HepG2 (cell line): ENCODE data around the gene KCNJ5.

Experiments
- EP300 ChIP-seq, 3 experiments: sonication (generic) in 1 of 3; formaldehyde crosslinking in 1 of 3; IDR thresholded peaks; 2 replicates each; pipeline versions ENCODE4 v1.5.1 to v1.6.1; 2011 to 2020; ENCODE audit warnings: low read depth in 2 of 3, low read length in 2 of 3, borderline replicate concordance in 1 of 3, improper control_type of control experiment in 1 of 3, mild to moderate bottlenecking in 1 of 3, missing genetic modification reagents in 1 of 3, moderate library complexity in 1 of 3
- HOMEZ ChIP-seq: IDR thresholded peaks from 2 replicates; pipeline ENCODE4 v1.6.1; 2016; ENCODE audit warnings: low read depth
- MBNL3 ChIP-seq: fragments of 250-450 bp; sonication (Bioruptor Pico); conservative IDR thresholded peaks from 2 replicates; pipeline ENCODE4 v1.8.0; 2022; ENCODE audit warnings: mild to moderate bottlenecking, inconsistent platforms
- NR2C2 ChIP-seq: sonication (generic); formaldehyde crosslinking; IDR thresholded peaks from 2 replicates; pipeline ENCODE4 v1.4.0; 2020; ENCODE audit warnings: missing genetic modification reagents, mild to moderate bottlenecking, moderate library complexity, borderline replicate concordance
- SP2 ChIP-seq: sonication (generic); formaldehyde crosslinking; IDR thresholded peaks from 2 replicates; pipeline ENCODE4 v1.5.1; 2020; ENCODE audit warnings: mild to moderate bottlenecking, missing genetic modification reagents
- ZNF780A ChIP-seq: sonication (generic); formaldehyde crosslinking; IDR thresholded peaks from 2 replicates; pipeline ENCODE4 v1.8.0; 2022; ENCODE audit warnings: mild to moderate bottlenecking, missing genetic modification reagents, moderate library complexity
- ZZZ3 ChIP-seq: sonication (generic); formaldehyde crosslinking; IDR thresholded peaks from 2 replicates; pipeline ENCODE4 v1.4.0; 2020; ENCODE audit warnings: missing genetic modification reagents, mild to moderate bottlenecking, borderline replicate concordance

GRCh38 chr11:128857341-128857740 lies 33.8 kb upstream of the KCNJ5 start:
- TF ChIP-seq NR2C2 (CRISPR knock-in tag) (no peak), ZNF780A (CRISPR knock-in tag) (no peak), EP300 (IDR thresholded peaks at IDR 0.05; ENCODE audit: low read depth in 2 of 2, low read length in 2 of 2) (no peak), EP300 (CRISPR knock-in tag; IDR thresholded peaks at IDR 0.05; ENCODE audit: borderline replicate concordance) (no peak), SP2 (CRISPR knock-in tag) (no peak), HOMEZ (CRISPR knock-in tag) (no peak), ZZZ3 (CRISPR knock-in tag) (no peak), MBNL3 (no peak)
